HCT116 (cell line): ENCODE measurements around the gene GRM8. TPM values are rescaled to one million over a fixed set of nuclear protein-coding genes. Genes with fewer than 3 reads are reported as not detected.

Source experiments
- ATAC-seq: fragments of 200-7000 bp; cut with Tn5 transposase; 2 replicates; pipeline ENCODE4 v1.9.1; 2020; ENCODE audit warnings: mild to moderate bottlenecking, moderate library complexity
- BruUV-seq: library from RNA; stranded (reverse); fragments of 400-500 nt; replicated peaks from 2 replicates; lab custom pipeline; 2021; lab: Mats Ljungman, UMichigan
- CTCF ChIA-PET: fragments of 300-600 bp; sonication (Branson Sonifier 250); formaldehyde crosslinking; loops from one replicate; lab custom pipeline; 2021; ENCODE audit warnings: antibody characterized with exemption; lab: Charles Lee
- POLR2A ChIA-PET: fragments of 300-600, 350-600 bp; sonication (Branson Sonifier 250); formaldehyde crosslinking; loops from one replicate; lab custom pipeline; 2021; ENCODE audit warnings: antibody characterized with exemption; lab: Charles Lee
- RAD21 ChIA-PET, 2 experiments: fragments of 300-600 bp; sonication (Branson Sonifier 250); formaldehyde crosslinking; loops; one replicate each; lab custom pipeline; 2023; ENCODE audit warnings: low total read pairs in 2 of 2; ENCODE audit not compliant: uncharacterized antibody in 2 of 2, unreplicated experiment in 2 of 2, low non-redundant PET in 1 of 2; lab: Charles Lee
- DNase-seq: peaks from one replicate; pipeline ENCODE4 v3.0.0-alpha.2; 2010; ENCODE audit warnings: low read depth, low spot score
- H2AFZ ChIP-seq: fragments of 200-600 bp; shearing (Covaris generic), sonication (generic); 2 replicates; pipeline ENCODE4 v1.6.1; 2017; ENCODE audit warnings: low read depth, mixed run types, mixed read lengths, antibody characterized with exemption, low read length; ENCODE audit not compliant: poor library complexity, severe bottlenecking
- H3K27ac ChIP-seq: 2 replicates; pipeline ENCODE4 v1.5.1; 2012; ENCODE audit warnings: low read depth, low read length
- H3K27me3 ChIP-seq: fragments of 200-600 bp; sonication (generic); 2 replicates; pipeline ENCODE4 v1.6.1; 2016; ENCODE audit warnings: mixed run types, low read length, mixed read lengths; ENCODE audit not compliant: insufficient read depth
- H3K36me3 ChIP-seq, 2 experiments: fragments of 200-500 bp in 1 of 2; fragments of 200-600 bp in 1 of 2; sonication (Bioruptor generic) in 1 of 2; sonication (generic) in 1 of 2; 2 replicates each; pipeline versions ENCODE4 v1.5.1 to v1.6.1; 2014 to 2016; ENCODE audit warnings: low read length in 2 of 2, inconsistent platforms in 1 of 2, mixed read lengths in 1 of 2, mixed run types in 1 of 2; ENCODE audit not compliant: insufficient read depth in 2 of 2, control insufficient read depth in 1 of 2
- H3K4me1 ChIP-seq, 2 experiments: fragments of 200-600 bp in 1 of 2; sonication (generic) in 1 of 2; 2 replicates each; pipeline versions ENCODE4 v1.5.1 to v1.6.1; 2012 to 2017; ENCODE audit warnings: low read length in 2 of 2, inconsistent platforms in 1 of 2, mild to moderate bottlenecking in 1 of 2, mixed read lengths in 1 of 2, mixed run types in 1 of 2, moderate library complexity in 1 of 2; ENCODE audit not compliant: insufficient read depth in 2 of 2, control insufficient read depth in 1 of 2
- H3K4me2 ChIP-seq: fragments of 200-600 bp; sonication (generic); 2 replicates; pipeline ENCODE4 v1.6.1; 2017; ENCODE audit warnings: mixed run types, low read length, mixed read lengths
- H3K4me3 ChIP-seq, 2 experiments: fragments of 200-600 bp in 1 of 2; sonication (generic) in 1 of 2; replicated peaks in 1 of 2; 2 replicates each; pipeline ENCODE4 v1.5.1; 2011 to 2016; ENCODE audit warnings: low read length in 2 of 2, control low read depth in 1 of 2, low read depth in 1 of 2, mild to moderate bottlenecking in 1 of 2, mixed read lengths in 1 of 2, mixed run types in 1 of 2
- H3K79me2 ChIP-seq: fragments of 200-600 bp; sonication (generic); 2 replicates; pipeline ENCODE4 v1.6.1; 2017; ENCODE audit warnings: mild to moderate bottlenecking, mixed run types, low read length, moderate library complexity, mixed read lengths; ENCODE audit not compliant: insufficient read depth
- H3K9ac ChIP-seq: fragments of 200-600 bp; sonication (generic); 2 replicates; pipeline ENCODE4 v1.6.1; 2016; ENCODE audit warnings: low read length, mixed read lengths
- H3K9me2 ChIP-seq: fragments of 200-600 bp; sonication (generic), shearing (Covaris generic); 2 replicates; pipeline ENCODE4 v1.6.1; 2017; ENCODE audit warnings: mixed run types, mild to moderate bottlenecking, moderate library complexity; ENCODE audit not compliant: insufficient read depth
- H3K9me3 ChIP-seq, 2 experiments: fragments of 200-500 bp in 1 of 2; fragments of 200-600 bp in 1 of 2; sonication (Bioruptor generic) in 1 of 2; sonication (generic) in 1 of 2; 2 replicates each; pipeline ENCODE4 v1.6.1; 2014 to 2017; ENCODE audit warnings: low read length in 2 of 2, mixed read lengths in 2 of 2, inconsistent platforms in 1 of 2, low read depth in 1 of 2, mild to moderate bottlenecking in 1 of 2, mixed run types in 1 of 2, moderate library complexity in 1 of 2; ENCODE audit not compliant: control insufficient read depth in 1 of 2, insufficient read depth in 1 of 2
- H4K20me1 ChIP-seq: fragments of 200-600 bp; sonication (generic), shearing (Covaris generic); 2 replicates; pipeline ENCODE4 v1.6.1; 2017; ENCODE audit warnings: mixed run types, mild to moderate bottlenecking, moderate library complexity; ENCODE audit not compliant: insufficient read depth
- CEBPB ChIP-seq: IDR thresholded peaks from 2 replicates; pipeline ENCODE4 v1.6.1; 2012; ENCODE audit warnings: low read depth
- CTCF ChIP-seq, 3 experiments: fragments of 200-600 bp in 1 of 3; sonication (generic) in 1 of 3; IDR thresholded peaks in 2 of 3; conservative IDR thresholded peaks in 1 of 3; 2 replicates each; pipeline ENCODE4 v1.5.1; 2012 to 2017; ENCODE audit warnings: low read depth in 2 of 3, low read length in 2 of 3, antibody characterized with exemption in 1 of 3, borderline replicate concordance in 1 of 3, control low read depth in 1 of 3, mild to moderate bottlenecking in 1 of 3, mixed read lengths in 1 of 3, mixed run types in 1 of 3, moderate library complexity in 1 of 3; ENCODE audit not compliant: insufficient read depth in 1 of 3
- ELF1 ChIP-seq: IDR thresholded peaks from 2 replicates; pipeline ENCODE4 v1.6.1; 2012; ENCODE audit warnings: low read depth, borderline replicate concordance
- EZH2 ChIP-seq: fragments of 200-600 bp; sonication (generic); IDR thresholded peaks from 2 replicates; pipeline ENCODE4 v1.6.1; 2017; ENCODE audit warnings: antibody characterized with exemption, mixed run types
- EZH2phosphoT487 ChIP-seq: fragments of 200-600 bp; IDR thresholded peaks from 2 replicates; pipeline ENCODE4 v1.6.1; 2018; ENCODE audit warnings: antibody characterized with exemption, borderline replicate concordance
- FOSL1 ChIP-seq: IDR thresholded peaks from 2 replicates; pipeline ENCODE4 v1.6.1; 2012; ENCODE audit warnings: low read depth
- MAX ChIP-seq: IDR thresholded peaks from 2 replicates; pipeline ENCODE4 v1.6.1; 2012
- REST ChIP-seq: IDR thresholded peaks from 2 replicates; pipeline ENCODE4 v1.6.1; 2012; ENCODE audit warnings: low read depth
- SP1 ChIP-seq: IDR thresholded peaks from 2 replicates; pipeline ENCODE4 v1.6.1; 2012; ENCODE audit warnings: low read depth
- SRF ChIP-seq: IDR thresholded peaks from 2 replicates; pipeline ENCODE4 v1.6.1; 2012; ENCODE audit warnings: low read depth
- TCF7L2 ChIP-seq: IDR thresholded peaks from 2 replicates; pipeline ENCODE4 v1.7.0; 2011; ENCODE audit warnings: borderline replicate concordance, inconsistent platforms; ENCODE audit not compliant: insufficient read depth, insufficient read length; ENCODE audit errors: extremely low read depth
- ZFX ChIP-seq: fragments of 450-650 bp; IDR thresholded peaks from 2 replicates; pipeline ENCODE4 v1.6.1; 2017
- ZNF274 ChIP-seq: fragments of 200-500 bp; sonication (Bioruptor generic); IDR thresholded peaks from 2 replicates; pipeline ENCODE4 v1.6.1; 2014; ENCODE audit warnings: mild to moderate bottlenecking, low read depth, low read length, inconsistent platforms
- intact Hi-C: fragments of 100-400 bp; cut with micrococcal nuclease; formaldehyde crosslinking; loops from 2 replicates; pipeline ENCODE4 v1.10.0; 2022
- total RNA-seq: library from RNA; stranded (reverse); gene quantifications from one replicate; pipeline ENCODE4 v1.2.1, GENCODE V29; 2021; ENCODE audit not compliant: unreplicated experiment

The GRM8 gene
- total RNA-seq, 1 experiment from 2014 or later = 0.05 TPM

GRCh38 chr7:126533715-126534114, 719.0 kb downstream of the GRM8 start (continued):
- TF ChIP-seq CTCF (IDR thresholded peaks at IDR 0.05 in 2 of 3, conservative IDR thresholded peaks at IDR 0.05 in 1 of 3; ENCODE audit: borderline replicate concordance in 1 of 3, insufficient read depth in 1 of 3, low read depth in 2 of 3, low read length in 2 of 3) = no peak
- no peak for TF ChIP-seq REST
- no peak for TF ChIP-seq CEBPB

GRCh38 chr7:126529833-126530232, 722.9 kb downstream of the GRM8 start:
- TF ChIP-seq TCF7L2 = no peak
- no peak for TF ChIP-seq ELF1
- no peak for TF ChIP-seq FOSL1
- TF ChIP-seq MAX = no peak
- TF ChIP-seq SRF = no peak
- TF ChIP-seq ZFX = no peak
- no peak for TF ChIP-seq ZNF274
- no peak for TF ChIP-seq SP1
- TF ChIP-seq EZH2phosphoT487 = no peak
- TF ChIP-seq EZH2 = no peak
- H3K27me3 ChIP-seq = no peaks in the 10 kb centered on the region
- H3K4me2 ChIP-seq = no peak overlapping the region
- no TSS peak for BruUV-seq
- no peaks in the 10 kb centered on the region for H3K36me3 ChIP-seq
- ChIA-PET RAD21 (no interaction called here), POLR2A (no interaction called here), CTCF (no interaction called here)
- H3K4me3 ChIP-seq = no peak overlapping the region
- ATAC-seq (no peak), DNase-seq (no peak)
- H3K4me1 ChIP-seq = no peaks in the 10 kb centered on the region
- no peak overlapping the region for H3K27ac ChIP-seq
- intact Hi-C loops = no loop called here
- no peak overlapping the region for H2AFZ ChIP-seq
- H3K9me3 ChIP-seq = no peaks in the 10 kb centered on the region
- no peaks in the 10 kb centered on the region for H3K79me2 ChIP-seq
- H4K20me1 ChIP-seq = no peaks in the 10 kb centered on the region
- no peak overlapping the region for H3K9ac ChIP-seq
- no peaks in the 10 kb centered on the region for H3K9me2 ChIP-seq
